HCT116 (cell line): ENCODE results near the gene RGS6.

ENCODE experiments used
- EGR1 ChIP-seq: IDR thresholded peaks from 2 replicates; pipeline ENCODE4 v1.6.1; 2012; ENCODE audit warnings: low read depth
- EZH2 ChIP-seq: fragments of 200-600 bp; sonication (generic); IDR thresholded peaks from 2 replicates; pipeline ENCODE4 v1.6.1; 2017; ENCODE audit warnings: antibody characterized with exemption, mixed run types
- EZH2phosphoT487 ChIP-seq: fragments of 200-600 bp; IDR thresholded peaks from 2 replicates; pipeline ENCODE4 v1.6.1; 2018; ENCODE audit warnings: antibody characterized with exemption, borderline replicate concordance
- FOSL1 ChIP-seq: IDR thresholded peaks from 2 replicates; pipeline ENCODE4 v1.6.1; 2012; ENCODE audit warnings: low read depth
- JUND ChIP-seq: IDR thresholded peaks from 2 replicates; pipeline ENCODE4 v1.6.1; 2012
- POLR2A ChIP-seq: IDR thresholded peaks from 2 replicates; pipeline ENCODE4 v1.7.0; 2011; ENCODE audit warnings: borderline replicate concordance; ENCODE audit not compliant: insufficient read depth, insufficient read length; ENCODE audit errors: extremely low read depth
- POLR2AphosphoS5 ChIP-seq: IDR thresholded peaks from 2 replicates; pipeline ENCODE4 v1.6.1; 2011; ENCODE audit warnings: mild to moderate bottlenecking, low read depth, low read length, moderate library complexity
- RAD21 ChIP-seq: IDR thresholded peaks from 2 replicates; pipeline ENCODE4 v1.6.1; 2012; ENCODE audit warnings: low read depth, mild to moderate bottlenecking
- SIN3A ChIP-seq: IDR thresholded peaks from 2 replicates; pipeline ENCODE4 v1.6.1; 2012; ENCODE audit warnings: low read depth
- SP1 ChIP-seq: IDR thresholded peaks from 2 replicates; pipeline ENCODE4 v1.6.1; 2012; ENCODE audit warnings: low read depth
- ZNF274 ChIP-seq: fragments of 200-500 bp; sonication (Bioruptor generic); IDR thresholded peaks from 2 replicates; pipeline ENCODE4 v1.6.1; 2014; ENCODE audit warnings: mild to moderate bottlenecking, low read depth, low read length, inconsistent platforms
- TF ChIP-seq, protein P1 (sequence below), 3 experiments: fragments of 200-600 bp in 1 of 3; sonication (generic) in 1 of 3; IDR thresholded peaks in 2 of 3; conservative IDR thresholded peaks in 1 of 3; 2 replicates each; pipeline ENCODE4 v1.5.1; 2012 to 2017; ENCODE audit warnings: low read depth in 2 of 3, low read length in 2 of 3, antibody characterized with exemption in 1 of 3, borderline replicate concordance in 1 of 3, control low read depth in 1 of 3, mild to moderate bottlenecking in 1 of 3, mixed read lengths in 1 of 3, mixed run types in 1 of 3, moderate library complexity in 1 of 3; ENCODE audit not compliant: insufficient read depth in 1 of 3
- TF ChIP-seq, protein P2 (sequence below): IDR thresholded peaks from 2 replicates; pipeline ENCODE4 v1.6.1; 2012

DNA sequence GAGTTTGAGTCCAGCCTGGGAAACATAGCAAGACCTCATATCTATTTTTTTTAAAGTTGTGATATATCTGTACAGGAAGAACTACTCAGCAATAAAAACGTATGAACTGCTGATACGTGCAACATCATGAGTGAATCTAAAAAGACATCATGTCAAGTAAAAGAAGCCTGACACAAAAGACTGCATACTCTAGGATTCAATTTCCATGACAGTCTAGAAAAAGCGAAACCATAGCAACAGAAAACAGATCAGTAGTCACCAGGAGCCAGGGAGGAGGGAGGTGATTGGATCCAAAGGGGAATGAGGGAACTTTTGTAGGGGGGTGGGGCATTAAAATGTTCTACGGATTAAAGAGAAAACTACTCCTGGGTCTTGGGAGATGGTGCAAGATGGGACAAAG, 8.7 kb upstream of the RGS6 start:
- TF ChIP-seq POLR2AphosphoS5 = no peak
- TF ChIP-seq SIN3A = no peak
- TF ChIP-seq, protein P1, sequence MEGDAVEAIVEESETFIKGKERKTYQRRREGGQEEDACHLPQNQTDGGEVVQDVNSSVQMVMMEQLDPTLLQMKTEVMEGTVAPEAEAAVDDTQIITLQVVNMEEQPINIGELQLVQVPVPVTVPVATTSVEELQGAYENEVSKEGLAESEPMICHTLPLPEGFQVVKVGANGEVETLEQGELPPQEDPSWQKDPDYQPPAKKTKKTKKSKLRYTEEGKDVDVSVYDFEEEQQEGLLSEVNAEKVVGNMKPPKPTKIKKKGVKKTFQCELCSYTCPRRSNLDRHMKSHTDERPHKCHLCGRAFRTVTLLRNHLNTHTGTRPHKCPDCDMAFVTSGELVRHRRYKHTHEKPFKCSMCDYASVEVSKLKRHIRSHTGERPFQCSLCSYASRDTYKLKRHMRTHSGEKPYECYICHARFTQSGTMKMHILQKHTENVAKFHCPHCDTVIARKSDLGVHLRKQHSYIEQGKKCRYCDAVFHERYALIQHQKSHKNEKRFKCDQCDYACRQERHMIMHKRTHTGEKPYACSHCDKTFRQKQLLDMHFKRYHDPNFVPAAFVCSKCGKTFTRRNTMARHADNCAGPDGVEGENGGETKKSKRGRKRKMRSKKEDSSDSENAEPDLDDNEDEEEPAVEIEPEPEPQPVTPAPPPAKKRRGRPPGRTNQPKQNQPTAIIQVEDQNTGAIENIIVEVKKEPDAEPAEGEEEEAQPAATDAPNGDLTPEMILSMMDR (IDR thresholded peaks at IDR 0.05 in 2 of 3, conservative IDR thresholded peaks at IDR 0.05 in 1 of 3; ENCODE audit: borderline replicate concordance in 1 of 3, insufficient read depth in 1 of 3, low read depth in 2 of 3, low read length in 2 of 3) = no peak
- TF ChIP-seq RAD21 = no peak
- TF ChIP-seq POLR2A = no peak
- no peak for TF ChIP-seq ZNF274
- TF ChIP-seq FOSL1 = no peak
- TF ChIP-seq EZH2phosphoT487 = no peak
- TF ChIP-seq SP1 = no peak
- TF ChIP-seq EGR1 = no peak
- TF ChIP-seq, protein P2, sequence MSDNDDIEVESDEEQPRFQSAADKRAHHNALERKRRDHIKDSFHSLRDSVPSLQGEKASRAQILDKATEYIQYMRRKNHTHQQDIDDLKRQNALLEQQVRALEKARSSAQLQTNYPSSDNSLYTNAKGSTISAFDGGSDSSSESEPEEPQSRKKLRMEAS = no peak
- TF ChIP-seq EZH2 = no peak
- no peak for TF ChIP-seq JUND
